Fibroblast of lung (primary cell): ENCODE results near the gene NOB1. TPM values are rescaled to one million over a fixed set of nuclear protein-coding genes. Genes with fewer than 3 reads are reported as not detected.

Experiments
- DNase-seq, 2 donors: peaks; one replicate each; pipeline versions ENCODE4 v3.0.0 to v3.0.0-alpha.2; 2010; ENCODE audit warnings: low read depth in 2 of 2
- H2AFZ ChIP-seq: 2 replicates; pipeline ENCODE4 v1.5.1; 2012; ENCODE audit warnings: low read length, control low read depth, inconsistent platforms
- H3K27ac ChIP-seq: 2 replicates; pipeline ENCODE4 v1.5.1; 2011; ENCODE audit warnings: low read length, control low read depth; ENCODE audit not compliant: insufficient read depth
- H3K27me3 ChIP-seq: 2 replicates; pipeline ENCODE4 v1.5.1; 2011; ENCODE audit warnings: mild to moderate bottlenecking, low read length; ENCODE audit not compliant: control insufficient read depth, insufficient read depth
- H3K36me3 ChIP-seq: 2 replicates; pipeline ENCODE4 v1.5.1; 2011; ENCODE audit warnings: low read length; ENCODE audit not compliant: control insufficient read depth, insufficient read depth
- H3K4me1 ChIP-seq: 2 replicates; pipeline ENCODE4 v1.5.1; 2011; ENCODE audit warnings: low read length; ENCODE audit not compliant: control insufficient read depth, insufficient read depth; ENCODE audit errors: extremely low read depth
- H3K4me2 ChIP-seq: 2 replicates; pipeline ENCODE4 v1.5.1; 2011; ENCODE audit warnings: low read length, control low read depth; ENCODE audit not compliant: insufficient read depth; ENCODE audit errors: extremely low read depth
- H3K4me3 ChIP-seq, 4 experiments: fragments of 200-600 bp in 1 of 4; sonication (generic) in 1 of 4; replicated peaks in 1 of 4; 2 replicates each; pipeline ENCODE4 v1.5.1; 2011 to 2016; ENCODE audit warnings: low read length in 4 of 4, low read depth in 3 of 4, mild to moderate bottlenecking in 3 of 4, control low read depth in 2 of 4, inconsistent platforms in 1 of 4, mixed read lengths in 1 of 4; ENCODE audit not compliant: insufficient read depth in 1 of 4; ENCODE audit errors: control extremely low read depth in 1 of 4
- H3K79me2 ChIP-seq: 2 replicates; pipeline ENCODE4 v1.5.1; 2012; ENCODE audit warnings: mild to moderate bottlenecking, low read length, inconsistent platforms; ENCODE audit not compliant: control insufficient read depth, insufficient read depth
- H3K9ac ChIP-seq: 2 replicates; pipeline ENCODE4 v1.5.1; 2011; ENCODE audit warnings: mild to moderate bottlenecking, low read length, control low read depth; ENCODE audit not compliant: insufficient read depth
- H3K9me3 ChIP-seq: 2 replicates; pipeline ENCODE4 v1.5.1; 2012; ENCODE audit warnings: low read depth, low read length; ENCODE audit not compliant: control insufficient read depth, insufficient read depth
- H4K20me1 ChIP-seq: 2 replicates; pipeline ENCODE4 v1.5.1; 2011; ENCODE audit warnings: low read length; ENCODE audit not compliant: control insufficient read depth, insufficient read depth; ENCODE audit errors: extremely low read depth
- EZH2 ChIP-seq: IDR thresholded peaks from 2 replicates; pipeline ENCODE4 v1.5.1; 2012; ENCODE audit warnings: low read length, control low read depth, mild to moderate bottlenecking; ENCODE audit errors: missing control alignments
- polyA plus RNA-seq, 2 donors: library from polyadenylated mRNA; depleted of rRNA in 1 of 2; stranded (reverse) in 1 of 2; unstranded in 1 of 2; fragments of >200 nt; gene quantifications; 2 replicates each; pipeline ENCODE4 v1.2.1, GENCODE V29; 2011 to 2012; ENCODE audit warnings: missing spikeins in 1 of 2
- total RNA-seq: library from RNA; depleted of rRNA; stranded (reverse); fragments of >200 nt; gene quantifications from 2 replicates; pipeline ENCODE4 v1.2.1, GENCODE V29; 2014
- TF ChIP-seq, protein P1 (sequence below), 2 donors: IDR thresholded peaks in 1 of 2; conservative IDR thresholded peaks in 1 of 2; 1 replicate in 1 of 2; 2 replicates in 1 of 2; pipeline ENCODE4 v1.5.1; 2011 to 2012; ENCODE audit warnings: low read length in 2 of 2, control low read depth in 1 of 2, inconsistent platforms in 1 of 2, low read depth in 1 of 2, mild to moderate bottlenecking in 1 of 2

NOB1 gene
- total and polyA plus RNA-seq, 2 donors (not counting 1 experiment from before 2014, with no cell fraction given): 25.1 to 45.0 TPM

- H3K79me2 ChIP-seq: peaks cover 3% of the 10 kb centered on the region
- H3K9me3 ChIP-seq: no peaks in the 10 kb centered on the region
- H3K9ac ChIP-seq: no peak overlapping the region
- TF ChIP-seq EZH2: no peak
- TF ChIP-seq, protein P1, sequence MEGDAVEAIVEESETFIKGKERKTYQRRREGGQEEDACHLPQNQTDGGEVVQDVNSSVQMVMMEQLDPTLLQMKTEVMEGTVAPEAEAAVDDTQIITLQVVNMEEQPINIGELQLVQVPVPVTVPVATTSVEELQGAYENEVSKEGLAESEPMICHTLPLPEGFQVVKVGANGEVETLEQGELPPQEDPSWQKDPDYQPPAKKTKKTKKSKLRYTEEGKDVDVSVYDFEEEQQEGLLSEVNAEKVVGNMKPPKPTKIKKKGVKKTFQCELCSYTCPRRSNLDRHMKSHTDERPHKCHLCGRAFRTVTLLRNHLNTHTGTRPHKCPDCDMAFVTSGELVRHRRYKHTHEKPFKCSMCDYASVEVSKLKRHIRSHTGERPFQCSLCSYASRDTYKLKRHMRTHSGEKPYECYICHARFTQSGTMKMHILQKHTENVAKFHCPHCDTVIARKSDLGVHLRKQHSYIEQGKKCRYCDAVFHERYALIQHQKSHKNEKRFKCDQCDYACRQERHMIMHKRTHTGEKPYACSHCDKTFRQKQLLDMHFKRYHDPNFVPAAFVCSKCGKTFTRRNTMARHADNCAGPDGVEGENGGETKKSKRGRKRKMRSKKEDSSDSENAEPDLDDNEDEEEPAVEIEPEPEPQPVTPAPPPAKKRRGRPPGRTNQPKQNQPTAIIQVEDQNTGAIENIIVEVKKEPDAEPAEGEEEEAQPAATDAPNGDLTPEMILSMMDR (conservative IDR thresholded peaks at IDR 0.05 in 1 of 2, IDR thresholded peaks at IDR 0.05 in 1 of 2; ENCODE audit: low read depth in 1 of 2, low read length in 2 of 2): no peak
- DNase-seq: peak in 1 of 2 donors; percentile 5
- no peaks in the 10 kb centered on the region for H3K4me1 ChIP-seq
- H3K4me3 ChIP-seq: no peak overlapping the region
- H3K4me2 ChIP-seq: no peak overlapping the region
- no peak overlapping the region for H3K27ac ChIP-seq
- H3K27me3 ChIP-seq: no peaks in the 10 kb centered on the region
- no peak overlapping the region for H2AFZ ChIP-seq
- H3K36me3 ChIP-seq: no peaks in the 10 kb centered on the region
- H4K20me1 ChIP-seq: no peaks in the 10 kb centered on the region
Observed at GRCh38 chr16:69769404-69769803, 14.7 kb upstream of the NOB1 start.

DNA sequence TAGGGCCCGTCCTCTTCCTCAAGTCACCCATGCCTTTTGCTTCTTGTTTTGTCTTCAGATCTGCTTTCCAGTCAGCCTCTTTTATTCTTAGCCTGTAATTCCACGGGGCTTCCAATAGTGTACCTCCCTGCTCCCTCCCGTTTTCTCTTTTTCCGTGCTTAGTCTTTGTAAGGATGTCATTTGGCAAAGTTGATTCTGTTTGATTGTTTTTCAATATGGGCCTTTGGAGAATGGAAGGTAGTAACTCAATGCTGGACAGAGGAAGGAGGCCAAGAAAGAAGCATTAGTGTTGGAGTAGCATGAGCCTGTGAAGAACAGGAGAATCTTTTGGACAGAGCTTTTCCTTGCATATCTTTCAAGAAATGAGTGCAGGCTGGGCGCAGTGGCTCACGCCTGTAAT, 13.9 kb upstream of the NOB1 start:
- DNase-seq: no peak

DNA sequence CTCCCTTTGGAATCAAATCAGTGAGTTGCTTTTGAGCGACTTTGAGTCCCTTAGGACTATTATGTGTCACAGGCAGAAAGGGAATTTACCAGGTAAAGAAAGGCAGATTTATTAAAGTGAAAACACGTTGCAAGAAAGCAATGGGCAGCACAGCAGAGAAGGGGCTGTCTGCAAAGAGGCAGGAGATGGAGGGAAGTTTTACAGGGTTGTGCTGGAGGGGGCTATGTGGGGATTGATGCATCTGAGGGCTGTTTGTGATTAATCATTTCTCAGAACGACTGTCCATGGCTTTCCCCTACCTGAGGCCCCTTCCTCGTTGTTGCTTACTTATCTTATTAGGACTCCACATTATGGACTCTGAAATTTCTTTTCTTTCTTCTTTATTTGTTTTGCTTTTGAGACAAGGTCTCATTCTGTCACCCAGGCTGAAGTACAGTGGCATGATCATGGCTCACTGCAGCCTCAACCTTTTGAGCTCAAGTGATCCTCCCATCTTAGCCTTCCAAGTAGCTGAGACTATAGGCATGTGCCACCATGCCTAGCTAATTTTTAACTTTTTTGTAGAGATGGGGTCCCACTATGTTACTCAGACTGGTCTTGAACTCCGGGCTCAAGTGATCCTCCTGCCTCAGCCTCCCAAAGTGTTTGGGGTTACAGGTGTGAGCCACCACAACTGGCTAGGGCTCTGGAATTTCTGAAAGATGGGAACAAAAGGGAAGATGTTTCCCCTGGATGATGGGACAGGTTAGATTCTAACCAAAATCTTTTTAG, 12.9 kb upstream of the NOB1 start:
- Histone ChIP-seq H3K27ac (no peak overlapping the region), H3K9ac (no peak overlapping the region), H2AFZ (no peak overlapping the region), H4K20me1 (no peaks in the 10 kb centered on the region), H3K9me3 (no peaks in the 10 kb centered on the region), H3K4me1 (no peaks in the 10 kb centered on the region), H3K27me3 (no peaks in the 10 kb centered on the region), H3K79me2 (peaks cover 7% of the 10 kb centered on the region), H3K4me3 (no peak overlapping the region), H3K36me3 (no peaks in the 10 kb centered on the region), H3K4me2 (no peak overlapping the region)
- DNase-seq: no peak
- no peak for TF ChIP-seq EZH2
- TF ChIP-seq, protein P1 (conservative IDR thresholded peaks at IDR 0.05 in 1 of 2, IDR thresholded peaks at IDR 0.05 in 1 of 2; ENCODE audit: low read depth in 1 of 2, low read length in 2 of 2): no peak

More for the DNA sequence above, 13.9 kb upstream of the NOB1 start:
- Histone ChIP-seq H3K27me3 (no peaks in the 10 kb centered on the region), H4K20me1 (no peaks in the 10 kb centered on the region), H3K79me2 (peaks cover 5% of the 10 kb centered on the region), H3K9ac (no peak overlapping the region), H3K36me3 (no peaks in the 10 kb centered on the region), H3K27ac (no peak overlapping the region), H3K9me3 (no peaks in the 10 kb centered on the region), H3K4me2 (no peak overlapping the region), H3K4me1 (no peaks in the 10 kb centered on the region), H2AFZ (no peak overlapping the region), H3K4me3 (no peak overlapping the region)
- no peak for TF ChIP-seq EZH2
- TF ChIP-seq, protein P1 (conservative IDR thresholded peaks at IDR 0.05 in 1 of 2, IDR thresholded peaks at IDR 0.05 in 1 of 2; ENCODE audit: low read depth in 1 of 2, low read length in 2 of 2): no peak
